MM.1S (cell line): ENCODE results near the gene PLK2.

Experiments
- EZH2 ChIP-seq: fragments of 300-600 bp; sonication (generic); optimal IDR thresholded peaks from 2 replicates; pipeline ENCODE3; 2017; ENCODE audit warnings: low read depth, mild to moderate bottlenecking, antibody characterized with exemption, low read length, mixed read lengths
- EZH2phosphoT487 ChIP-seq: fragments of 300-600 bp; sonication (generic); IDR thresholded peaks from 2 replicates; pipeline ENCODE4 v1.6.1; 2018; ENCODE audit warnings: antibody characterized with exemption, low read length
- TF ChIP-seq, protein P1 (sequence below): fragments of 300-600 bp; sonication (generic); IDR thresholded peaks from 2 replicates; pipeline ENCODE4 v1.5.1; 2016; ENCODE audit warnings: antibody characterized with exemption, low read length, mixed read lengths

DNA sequence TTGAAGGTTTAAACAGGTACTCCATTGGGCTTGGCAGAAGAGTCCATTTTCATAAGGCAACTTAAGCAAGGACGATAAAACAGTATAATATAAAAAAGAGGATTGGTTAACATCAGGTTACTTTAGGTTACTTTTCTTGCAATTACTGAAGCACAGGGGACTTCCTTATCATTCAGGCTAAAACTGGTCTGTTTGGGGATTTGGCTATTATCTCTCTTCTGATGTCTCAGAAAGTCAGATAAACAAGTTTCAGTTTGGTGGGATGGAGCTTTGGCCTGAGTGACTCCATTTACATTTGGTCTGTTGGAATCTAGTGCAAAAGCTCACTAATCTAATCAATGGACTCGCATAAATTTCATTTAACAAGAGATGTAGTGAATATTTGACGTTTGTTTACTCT is 39.3 kb upstream of the PLK2 start:
- TF ChIP-seq EZH2 (no peak), EZH2phosphoT487 (no peak)
- TF ChIP-seq, protein P1, sequence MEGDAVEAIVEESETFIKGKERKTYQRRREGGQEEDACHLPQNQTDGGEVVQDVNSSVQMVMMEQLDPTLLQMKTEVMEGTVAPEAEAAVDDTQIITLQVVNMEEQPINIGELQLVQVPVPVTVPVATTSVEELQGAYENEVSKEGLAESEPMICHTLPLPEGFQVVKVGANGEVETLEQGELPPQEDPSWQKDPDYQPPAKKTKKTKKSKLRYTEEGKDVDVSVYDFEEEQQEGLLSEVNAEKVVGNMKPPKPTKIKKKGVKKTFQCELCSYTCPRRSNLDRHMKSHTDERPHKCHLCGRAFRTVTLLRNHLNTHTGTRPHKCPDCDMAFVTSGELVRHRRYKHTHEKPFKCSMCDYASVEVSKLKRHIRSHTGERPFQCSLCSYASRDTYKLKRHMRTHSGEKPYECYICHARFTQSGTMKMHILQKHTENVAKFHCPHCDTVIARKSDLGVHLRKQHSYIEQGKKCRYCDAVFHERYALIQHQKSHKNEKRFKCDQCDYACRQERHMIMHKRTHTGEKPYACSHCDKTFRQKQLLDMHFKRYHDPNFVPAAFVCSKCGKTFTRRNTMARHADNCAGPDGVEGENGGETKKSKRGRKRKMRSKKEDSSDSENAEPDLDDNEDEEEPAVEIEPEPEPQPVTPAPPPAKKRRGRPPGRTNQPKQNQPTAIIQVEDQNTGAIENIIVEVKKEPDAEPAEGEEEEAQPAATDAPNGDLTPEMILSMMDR = no peak
